Thoracic aorta (tissue), 2 donors: ENCODE data around the gene RCCD1. TPM values are rescaled to one million over a fixed set of nuclear protein-coding genes. Genes with fewer than 3 reads are reported as not detected.

Experiments
- ATAC-seq: fragments of 150-250 bp; one replicate; pipeline ENCODE4 v1.8.0; 2017; ENCODE audit warnings: low read depth; ENCODE audit not compliant: insufficient number of reproducible peaks, low FRiP score
- DNase-seq: peaks from one replicate; pipeline ENCODE4 v3.0.0-alpha.2; 2020; ENCODE audit warnings: low spot score
- H3K27ac ChIP-seq, 2 donors: fragments of 200-600 bp; sonication (generic); 1 replicate in 1 of 2; 2 replicates in 1 of 2; pipeline ENCODE4 v1.5.1; 2016; ENCODE audit warnings: mild to moderate bottlenecking in 2 of 2, moderate library complexity in 2 of 2
- H3K27me3 ChIP-seq: fragments of 200-600 bp; sonication (generic); replicated peaks from 2 replicates; pipeline ENCODE4 v1.6.0; 2016; ENCODE audit warnings: mild to moderate bottlenecking; ENCODE audit not compliant: insufficient read depth
- H3K36me3 ChIP-seq: fragments of 200-600 bp; sonication (generic); one replicate; pipeline ENCODE4 v1.5.1; 2016
- H3K4me1 ChIP-seq, 2 donors: fragments of 200-600 bp; sonication (generic); 1 replicate in 1 of 2; 2 replicates in 1 of 2; pipeline versions ENCODE4 v1.5.1 to v1.6.0; 2016; ENCODE audit warnings: low read depth in 2 of 2, mild to moderate bottlenecking in 1 of 2; ENCODE audit not compliant: control insufficient read depth in 1 of 2
- H3K4me3 ChIP-seq: fragments of 200-600 bp; sonication (generic); 2 replicates; pipeline ENCODE4 v1.5.1; 2016; ENCODE audit warnings: mild to moderate bottlenecking
- H3K9me3 ChIP-seq: fragments of 200-600 bp; sonication (generic); 2 replicates; pipeline ENCODE4 v1.5.1; 2016
- CTCF ChIP-seq: fragments of 200-600 bp; sonication (generic); IDR thresholded peaks from one replicate; pipeline ENCODE4 v1.5.1; 2019; ENCODE audit warnings: antibody characterized with exemption
- total RNA-seq, 2 donors: library from RNA; depleted of rRNA; stranded (reverse); fragments of >200 nt; gene quantifications; one replicate each; pipeline versions ENCODE4 v1.1.0 to v1.2.3, GENCODE V29; 2016

The RCCD1 gene
- total RNA-seq, 2 donors from 2014 or later: 8.6 to 23.7 TPM

- H3K27me3 ChIP-seq: no peaks in the 10 kb centered on the region
- no peak overlapping the region for H3K27ac ChIP-seq
- no peak overlapping the region for H3K4me3 ChIP-seq
- H3K36me3 ChIP-seq: peaks cover 2% of the 10 kb centered on the region
- no peak for TF ChIP-seq CTCF
- DNase-seq (no peak), ATAC-seq (no peak)
- no peaks in the 10 kb centered on the region for H3K9me3 ChIP-seq
- no peaks in the 10 kb centered on the region for H3K4me1 ChIP-seq
These were observed 19.5 kb downstream of the RCCD1 start for GRCh38 chr15:90974216-90974615.

DNA sequence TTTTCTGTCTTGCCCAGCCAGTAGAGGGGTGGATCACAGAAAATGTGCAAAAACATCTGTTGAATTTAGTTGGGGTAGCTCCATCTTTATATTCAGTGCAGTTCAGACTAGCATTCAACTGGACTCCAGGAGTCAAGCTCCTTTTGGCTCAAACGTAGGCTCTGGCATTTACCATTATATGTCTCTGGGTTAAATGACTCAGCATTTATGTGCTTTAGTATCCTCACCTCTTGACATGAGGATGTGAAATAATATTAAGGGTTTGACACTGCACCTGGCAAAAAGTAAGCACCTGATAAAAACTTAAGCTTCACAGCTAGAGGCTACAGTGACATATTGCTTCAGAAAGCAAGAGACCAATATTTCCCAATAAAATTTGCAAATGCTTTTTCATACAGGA is 24.9 kb downstream of the RCCD1 start:
- H3K4me1 ChIP-seq: no peaks in the 10 kb centered on the region
- H3K36me3 ChIP-seq: peaks cover 4% of the 10 kb centered on the region
- ATAC-seq (no peak), DNase-seq (no peak)
- H3K9me3 ChIP-seq: no peaks in the 10 kb centered on the region
- H3K4me3 ChIP-seq: no peak overlapping the region
- no peaks in the 10 kb centered on the region for H3K27me3 ChIP-seq
- no peak overlapping the region for H3K27ac ChIP-seq
- TF ChIP-seq CTCF: no peak

GRCh38 chr15:90981681-90982080 is 27.0 kb downstream of the RCCD1 start:
- no peak overlapping the region for H3K4me3 ChIP-seq
- H3K9me3 ChIP-seq: no peaks in the 10 kb centered on the region
- ATAC-seq (no peak), DNase-seq (no peak)
- H3K27me3 ChIP-seq: no peaks in the 10 kb centered on the region
- H3K27ac ChIP-seq: no peak overlapping the region
- H3K36me3 ChIP-seq: peaks cover 4% of the 10 kb centered on the region
- H3K4me1 ChIP-seq: no peaks in the 10 kb centered on the region
- no peak for TF ChIP-seq CTCF

GRCh38 chr15:90982135-90982534 is 27.5 kb downstream of the RCCD1 start:
- ATAC-seq (no peak), DNase-seq (no peak)
- peaks cover 4% of the 10 kb centered on the region for H3K36me3 ChIP-seq
- H3K4me3 ChIP-seq: no peak overlapping the region
- no peak for TF ChIP-seq CTCF
- no peaks in the 10 kb centered on the region for H3K9me3 ChIP-seq
- H3K4me1 ChIP-seq: no peaks in the 10 kb centered on the region
- H3K27ac ChIP-seq: no peak overlapping the region
- H3K27me3 ChIP-seq: no peaks in the 10 kb centered on the region

DNA sequence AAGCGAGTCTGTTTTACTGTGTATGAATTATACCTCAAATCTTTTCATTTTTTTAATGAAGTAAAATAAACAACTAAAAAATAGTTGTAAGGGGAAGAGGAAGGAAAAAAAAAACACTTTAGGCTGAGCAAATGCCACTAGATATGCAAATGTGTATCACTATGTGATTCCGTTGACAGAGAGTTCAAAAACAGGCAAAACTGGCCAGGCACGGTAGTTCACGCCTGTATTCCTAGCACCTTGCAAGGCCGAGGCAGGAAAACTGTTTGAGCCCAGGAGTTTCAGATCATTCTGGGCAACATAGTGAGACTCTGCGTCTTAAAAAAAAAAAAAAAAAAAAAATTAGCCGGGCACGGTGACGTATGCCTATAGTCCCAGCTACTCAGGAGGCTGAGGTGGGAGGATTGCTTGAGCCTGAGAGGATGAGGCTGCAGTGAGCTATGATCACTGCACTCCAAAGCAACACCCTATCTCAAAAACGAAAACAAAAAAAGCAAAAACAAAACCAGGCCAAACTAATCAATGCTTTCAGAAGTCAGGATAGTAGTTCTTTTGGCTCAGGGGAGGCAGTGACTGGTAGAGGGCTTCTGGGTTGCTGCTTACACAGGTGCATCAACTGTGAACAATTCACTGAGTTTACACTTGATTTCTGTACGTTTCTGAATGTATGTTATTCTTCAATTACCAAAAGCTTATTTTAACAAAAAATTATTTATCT is 32.3 kb downstream of the RCCD1 start:
- Histone ChIP-seq H3K27me3 (no peaks in the 10 kb centered on the region), H3K4me3 (no peak overlapping the region), H3K36me3 (no peaks in the 10 kb centered on the region), H3K4me1 (peaks cover 0 to 5% of the 10 kb centered on the region in 2 donors), H3K9me3 (no peaks in the 10 kb centered on the region), H3K27ac (no peak overlapping the region)
- ATAC-seq (no peak), DNase-seq (no peak)
- TF ChIP-seq CTCF: no peak
